Pancreas (tissue), 8 donors: ENCODE data around the gene SYNC. TPM values are rescaled to one million over a fixed set of nuclear protein-coding genes. Genes with fewer than 3 reads are reported as not detected.

Source experiments
- polyA plus RNA-seq, 2 donors: library from polyadenylated mRNA; stranded (reverse); fragments of 200-250 nt; gene quantifications; one replicate each; pipeline ENCODE4 v1.2.3, GENCODE V29; 2013
- total RNA-seq, 6 donors: library from RNA; stranded (reverse); fragmentation: NEBNext Ultra II Directional in 4 of 6; extraction: Animal tissue kit (Norgen Biotek cat#: 25700) in 4 of 6; gene quantifications; one replicate each; pipeline versions ENCODE4 v1.2.1 to v1.2.4, GENCODE V29; 2021 to 2023
- donor health status: healthy with polysubstance abuse.
- donor health status: DM: no; HTN: no; CAD: no; lungs with moderate emphysema.
- donor health status: DM: no; HTN: no; CAD: no.
- donor health status: Bipolar disorder and iron deficiency.
- donor health status: DM: yes; HTN: yes; CAD: no.
- donor health status: DM: no; HTN: no; CAD: no.
- donor health status: DM: no; HTN: no; CAD: no.
- donor health status: DM: yes; HTN: yes; CAD: no.

The SYNC gene
- total and polyA plus RNA-seq, 8 donors = 0.28 to 1.3 (median 0.71) TPM

Other genes with a start within 250 kb of the SYNC start
- gene ZBTB8B, start 237.7 kb downstream of the SYNC start, total RNA-seq = under 1 TPM; under 0.01 to 0.06 (median under 0.01) TPM
- under 1 TPM; 0.04 to 0.05 TPM for gene ZBTB8B, start 237.7 kb downstream of the SYNC start, polyA plus RNA-seq
- gene ZBTB8A, start 163.3 kb downstream of the SYNC start, total RNA-seq = 1 to 10 TPM; 2.9 to 5.2 (median 3.6) TPM
- gene ZBTB8A, start 163.3 kb downstream of the SYNC start, polyA plus RNA-seq = 1 to 10 TPM; 1.3 to 2.3 TPM
- 10 to 100 TPM; 11.6 to 20.9 (median 16.3) TPM for gene ZBTB8OS, start 52.2 kb downstream of the SYNC start, total RNA-seq
- gene ZBTB8OS, start 52.2 kb downstream of the SYNC start, polyA plus RNA-seq = 10 to 100 TPM; 30.0 to 37.0 TPM
- gene RBBP4, start 51.6 kb downstream of the SYNC start, total RNA-seq = 100 to 1,000 TPM in 1 of 6 donors, 10 to 100 TPM in 5; 59.3 to 115 (median 77.6) TPM
- gene RBBP4, start 51.6 kb downstream of the SYNC start, polyA plus RNA-seq = 10 to 100 TPM; 19.7 to 44.5 TPM
- 100 to 1,000 TPM in 1 of 6 donors, 10 to 100 TPM in 5; 32.9 to 135 (median 38.3) TPM for gene YARS1, start 114.6 kb upstream of the SYNC start, total RNA-seq
- 10 to 100 TPM; 25.1 to 30.4 TPM for gene YARS1, start 114.6 kb upstream of the SYNC start, polyA plus RNA-seq
- gene S100PBP, start 114.9 kb upstream of the SYNC start, total RNA-seq = 10 to 100 TPM in 3 of 6 donors, 1 to 10 TPM in 3; 7.6 to 20.2 (median 10.3) TPM
- 10 to 100 TPM; 12.4 to 13.5 TPM for gene S100PBP, start 114.9 kb upstream of the SYNC start, polyA plus RNA-seq
- under 1 TPM; 0.28 to 0.89 (median 0.59) TPM for gene FNDC5, start 168.1 kb upstream of the SYNC start, total RNA-seq
- 1 to 10 TPM; 1.8 to 3.1 TPM for gene FNDC5, start 168.1 kb upstream of the SYNC start, polyA plus RNA-seq
- under 1 TPM in 5 of 6 donors, not detected in 1; 0.16 to 0.49 (median 0.47) TPM for gene HPCA, start 183.7 kb upstream of the SYNC start, total RNA-seq
- 1 to 10 TPM; 1.1 to 5.2 TPM for gene HPCA, start 183.7 kb upstream of the SYNC start, polyA plus RNA-seq
- 10 to 100 TPM; 11.9 to 37.0 (median 16.4) TPM for gene TMEM54, start 198.6 kb upstream of the SYNC start, total RNA-seq
- 10 to 100 TPM; 31.6 to 39.5 TPM for gene TMEM54, start 198.6 kb upstream of the SYNC start, polyA plus RNA-seq